Cardiac muscle cell (in vitro differentiated cells and primary cell): ENCODE measurements around the gene C2orf15. TPM values are rescaled to one million over a fixed set of nuclear protein-coding genes. Genes with fewer than 3 reads are reported as not detected.

Experiments
- DNase-seq, 2 donors: peaks; one replicate each; pipeline versions ENCODE4 v3.0.0 to v3.0.0-alpha.2; 2010 to 2017; ENCODE audit warnings: low read depth in 1 of 2, low spot score in 1 of 2
- H3K27ac ChIP-seq: fragments of 200-600 bp; sonication (generic); 2 replicates; pipeline ENCODE4 v1.5.1; 2016
- H3K27me3 ChIP-seq: fragments of 200-600 bp; sonication (generic); 2 replicates; pipeline ENCODE4 v1.6.0; 2016; ENCODE audit warnings: control low read depth
- H3K36me3 ChIP-seq: fragments of 200-600 bp; sonication (generic); 2 replicates; pipeline ENCODE4 v1.5.1; 2016; ENCODE audit warnings: control low read depth
- H3K4me1 ChIP-seq: fragments of 200-600 bp; sonication (generic); 2 replicates; pipeline ENCODE4 v1.8.1; 2017; ENCODE audit warnings: low read depth, mild to moderate bottlenecking, mixed run types
- H3K4me3 ChIP-seq: fragments of 200-600 bp; sonication (generic); 2 replicates; pipeline ENCODE4 v1.5.1; 2016; ENCODE audit warnings: mild to moderate bottlenecking
- H3K9me3 ChIP-seq: fragments of 200-600 bp; sonication (generic); 2 replicates; pipeline ENCODE4 v1.5.1; 2017; ENCODE audit warnings: low read depth, mild to moderate bottlenecking, control low read depth
- CTCF ChIP-seq: IDR thresholded peaks from 2 replicates; pipeline ENCODE4 v1.5.1; 2012; ENCODE audit warnings: low read depth, mild to moderate bottlenecking, low read length
- polyA plus RNA-seq: library from polyadenylated mRNA; unstranded; fragments of >200 nt; fragmentation: Nextera tagmentation; extraction: Ambion mirVana; gene quantifications from 2 replicates; pipeline ENCODE4 v1.2.1, GENCODE V29; 2016
- total RNA-seq: library from RNA; depleted of rRNA; stranded (reverse); fragments of >200 nt; gene quantifications from 2 replicates; pipeline ENCODE4 v1.2.3, GENCODE V29; 2016

Gene C2orf15
- total and polyA plus RNA-seq, 2 experiments from 2014 or later, result 2.3 TPM

GRCh38 chr2:99140056-99140859 is 1.2 kb upstream of the C2orf15 start:
- peak overlapping the region; percentile 59 for H3K4me3 ChIP-seq
- H3K4me1 ChIP-seq, result peaks cover 5% of the 10 kb centered on the region
- DNase-seq, result no peak
- no peaks in the 10 kb centered on the region for H3K36me3 ChIP-seq
- H3K27ac ChIP-seq, result peak overlapping the region; percentile 1
- no peaks in the 10 kb centered on the region for H3K27me3 ChIP-seq
- H3K9me3 ChIP-seq, result no peaks in the 10 kb centered on the region
- no peak for TF ChIP-seq CTCF

DNA sequence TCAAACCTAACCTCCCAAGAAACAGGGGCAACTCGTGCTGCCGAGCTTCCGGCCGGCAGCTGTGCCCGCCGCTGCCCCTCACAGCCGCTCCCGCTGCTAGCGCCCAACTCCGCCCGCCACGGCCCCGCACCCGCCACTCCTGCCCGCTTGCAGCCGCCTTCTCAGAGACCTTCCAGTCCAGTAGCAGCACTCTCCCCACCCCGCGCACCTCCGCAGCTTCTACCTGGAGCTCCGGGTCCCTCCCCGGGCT is 722 bp upstream of the C2orf15 start:
- peaks cover 5% of the 10 kb centered on the region for H3K4me1 ChIP-seq
- H3K9me3 ChIP-seq, result no peaks in the 10 kb centered on the region
- DNase-seq, result peak in 1 of 2 donors; percentile 26
- H3K36me3 ChIP-seq, result no peaks in the 10 kb centered on the region
- peak overlapping the region; percentile 1 for H3K27ac ChIP-seq
- peak overlapping the region; percentile 59 for H3K4me3 ChIP-seq
- no peaks in the 10 kb centered on the region for H3K27me3 ChIP-seq
- no peak for TF ChIP-seq CTCF

- DNase-seq, result peak in 1 of 2 donors; percentile 11
- Histone ChIP-seq H3K4me3 (no peak overlapping the region), H3K27me3 (no peaks in the 10 kb centered on the region), H3K36me3 (no peaks in the 10 kb centered on the region), H3K4me1 (peaks cover 9% of the 10 kb centered on the region), H3K9me3 (no peaks in the 10 kb centered on the region), H3K27ac (no peak overlapping the region)
- no peak for TF ChIP-seq CTCF
Measured at GRCh38 chr2:99150706-99151105, 9.2 kb downstream of the C2orf15 start.

GRCh38 chr2:99152199-99152895 is 10.8 kb downstream of the C2orf15 start:
- H3K36me3 ChIP-seq, result no peaks in the 10 kb centered on the region
- no peak overlapping the region for H3K27ac ChIP-seq
- DNase-seq, result no peak
- H3K9me3 ChIP-seq, result no peaks in the 10 kb centered on the region
- H3K4me3 ChIP-seq, result no peak overlapping the region
- H3K4me1 ChIP-seq, result peaks cover 13% of the 10 kb centered on the region
- no peaks in the 10 kb centered on the region for H3K27me3 ChIP-seq
- no peak for TF ChIP-seq CTCF

DNA sequence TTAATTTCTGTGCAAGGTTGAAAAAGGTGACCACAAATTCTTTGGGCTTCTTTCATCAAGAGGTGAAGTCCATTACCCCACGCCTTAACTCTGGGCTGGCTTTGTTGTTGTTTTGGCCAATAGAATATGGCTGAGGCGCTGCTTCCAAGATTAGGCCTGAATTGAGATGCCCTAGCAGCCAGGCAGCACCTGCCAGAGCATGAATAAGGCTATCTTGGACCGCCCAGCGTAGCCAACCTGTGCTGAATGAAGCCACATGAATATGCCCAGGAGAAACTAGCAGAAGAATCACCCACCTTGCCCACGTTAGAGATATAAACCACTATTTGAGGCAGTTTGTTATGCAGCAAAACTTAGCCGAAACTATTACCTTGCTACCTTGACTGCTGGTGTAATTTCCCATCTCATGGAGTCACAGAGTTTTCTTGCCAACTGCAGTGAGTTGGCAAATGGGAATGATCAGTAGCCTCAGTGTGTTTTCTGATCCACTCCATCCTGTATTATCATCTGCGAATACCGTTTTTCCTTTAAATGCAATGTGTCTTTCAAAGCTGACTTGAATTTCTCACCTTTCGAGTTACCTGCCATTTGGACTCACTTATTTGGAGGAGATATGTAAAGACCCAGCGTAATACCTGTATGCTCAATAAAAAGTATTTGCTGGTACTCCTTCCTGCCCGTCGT is 12.6 kb downstream of the C2orf15 start:
- Histone ChIP-seq H3K27me3 (no peaks in the 10 kb centered on the region), H3K4me3 (peak overlapping the region; percentile 72), H3K9me3 (no peaks in the 10 kb centered on the region), H3K36me3 (no peaks in the 10 kb centered on the region), H3K4me1 (peaks cover 13% of the 10 kb centered on the region), H3K27ac (no peak overlapping the region)
- DNase-seq, result peak in 1 of 2 donors; percentile 7
- no peak for TF ChIP-seq CTCF
